ENCODE data around the gene ZNF580.

ZNF580 gene

GRCh38 chr19:55658846-55659459, 18.2 kb downstream of the ZNF580 start:
- no peak overlapping the region for H3K4me3 ChIP-seq (ENCODE audit: low read depth, low read length)
- in situ Hi-C loops (cut with HindIII; ENCODE audit: low sequenced_read_pairs): no loop called here
- TF ChIP-seq CTCF (IDR thresholded peaks at IDR 0.05; ENCODE audit: low read depth, low read length, missing control alignments): no peak

GRCh38 chr19:55659822-55660221, 19.0 kb downstream of the ZNF580 start:
- no peak for TF ChIP-seq CTCF (IDR thresholded peaks at IDR 0.05; ENCODE audit: low read depth, low read length, missing control alignments)
- DNase-seq (ENCODE audit: low read depth): no peak
- in situ Hi-C loops (cut with HindIII; ENCODE audit: low sequenced_read_pairs): no loop called here
- no peak overlapping the region for H3K4me3 ChIP-seq (ENCODE audit: low read depth, low read length)

More at GRCh38 chr19:55658846-55659459, 18.2 kb downstream of the ZNF580 start:
- no peak for DNase-seq (ENCODE audit: low read depth)

GRCh38 chr19:55660404-55660803, 19.6 kb downstream of the ZNF580 start:
- no peak for TF ChIP-seq CTCF (IDR thresholded peaks at IDR 0.05; ENCODE audit: low read depth, low read length, missing control alignments)
- in situ Hi-C loops (cut with HindIII; ENCODE audit: low sequenced_read_pairs): no loop called here
- no peak overlapping the region for H3K4me3 ChIP-seq (ENCODE audit: low read depth, low read length)

GRCh38 chr19:55660991-55661390, 20.2 kb downstream of the ZNF580 start:
- in situ Hi-C loops (cut with HindIII; ENCODE audit: low sequenced_read_pairs): no loop called here

More at GRCh38 chr19:55660404-55660803, 19.6 kb downstream of the ZNF580 start:
- DNase-seq (ENCODE audit: low read depth): no peak

GRCh38 chr19:55661826-55662225, 21.0 kb downstream of the ZNF580 start:
- no peak for TF ChIP-seq CTCF (IDR thresholded peaks at IDR 0.05; ENCODE audit: low read depth, low read length, missing control alignments)
- no peak overlapping the region for H3K4me3 ChIP-seq (ENCODE audit: low read depth, low read length)
- in situ Hi-C loops (cut with HindIII; ENCODE audit: low sequenced_read_pairs): no loop called here
- no peak for DNase-seq (ENCODE audit: low read depth)

More at GRCh38 chr19:55660991-55661390, 20.2 kb downstream of the ZNF580 start:
- DNase-seq (ENCODE audit: low read depth): no peak
- TF ChIP-seq CTCF (IDR thresholded peaks at IDR 0.05; ENCODE audit: low read depth, low read length, missing control alignments): no peak
- no peak overlapping the region for H3K4me3 ChIP-seq (ENCODE audit: low read depth, low read length)

- TF ChIP-seq CTCF (IDR thresholded peaks at IDR 0.05; ENCODE audit: low read depth, low read length, missing control alignments): no peak
- H3K4me3 ChIP-seq (ENCODE audit: low read depth, low read length): no peak overlapping the region
- DNase-seq (ENCODE audit: low read depth): no peak
- in situ Hi-C loops (cut with HindIII; ENCODE audit: low sequenced_read_pairs): no loop called here
These were observed 23.2 kb downstream of the ZNF580 start for GRCh38 chr19:55663846-55664536.
